Stimulated activated CD4-positive, alpha-beta T cell treated with anti-CD3 and anti-CD28 coated beads, Interleukin-4, amount 100 ng/mL, for 48 hours (primary cell): ENCODE data around the gene DENND1A.
"Not testable (repeated sequence)": the region's sequence is repeated elsewhere in the genome, so short reads cannot be mapped to it uniquely, and the experiment has no call there.

Source experiments
- DNase-seq, 2 donors: peaks; one replicate each; pipeline ENCODE4 v3.0.0-alpha.2; 2020; ENCODE audit warnings: low read depth in 2 of 2

DENND1A gene

GRCh38 chr9:123434619-123435240 lies 495.2 kb downstream of the DENND1A start:
- DNase-seq, result no peak

- DNase-seq, result no peak
Observed at GRCh38 chr9:123432331-123433236, 497.3 kb downstream of the DENND1A start.

- no peak for DNase-seq
Observed at GRCh38 chr9:123431581-123431980, 498.3 kb downstream of the DENND1A start.

- DNase-seq, result not testable (repeated sequence)
Observed at GRCh38 chr9:123428450-123428849, 501.5 kb downstream of the DENND1A start.

- no peak for DNase-seq
Observed at GRCh38 chr9:123426406-123426805, 503.5 kb downstream of the DENND1A start.

GRCh38 chr9:123425836-123426365 lies 504.0 kb downstream of the DENND1A start:
- DNase-seq, result no peak

- no peak for DNase-seq
Observed at GRCh38 chr9:123425261-123425821, 504.6 kb downstream of the DENND1A start.

- no peak for DNase-seq
Observed at GRCh38 chr9:123424552-123425225, 505.2 kb downstream of the DENND1A start.

GRCh38 chr9:123424131-123424530 lies 505.8 kb downstream of the DENND1A start:
- no peak for DNase-seq

- no peak for DNase-seq
Observed at GRCh38 chr9:123423311-123423640, 506.6 kb downstream of the DENND1A start.

- no peak for DNase-seq
Observed at GRCh38 chr9:123422635-123423310, 507.2 kb downstream of the DENND1A start.

- DNase-seq, result no peak
Observed at GRCh38 chr9:123421801-123422455, 508.0 kb downstream of the DENND1A start.

GRCh38 chr9:123421186-123421585 lies 508.7 kb downstream of the DENND1A start:
- no peak for DNase-seq

- no peak for DNase-seq
Observed at GRCh38 chr9:123420592-123421111, 509.3 kb downstream of the DENND1A start.

GRCh38 chr9:123419721-123420591 lies 510.0 kb downstream of the DENND1A start:
- DNase-seq, result no peak

GRCh38 chr9:123419091-123419490 lies 510.8 kb downstream of the DENND1A start:
- DNase-seq, result no peak

GRCh38 chr9:123418506-123418905 lies 511.4 kb downstream of the DENND1A start:
- no peak for DNase-seq

GRCh38 chr9:123418052-123418430 lies 511.9 kb downstream of the DENND1A start:
- no peak for DNase-seq

GRCh38 chr9:123417289-123418051 lies 512.5 kb downstream of the DENND1A start:
- DNase-seq, result no peak
